ENCODE measurements around the gene HMX2.
A peak's percentile ranks its signal among the peaks of the same experiment; 100 is the strongest.

The HMX2 gene

DNA sequence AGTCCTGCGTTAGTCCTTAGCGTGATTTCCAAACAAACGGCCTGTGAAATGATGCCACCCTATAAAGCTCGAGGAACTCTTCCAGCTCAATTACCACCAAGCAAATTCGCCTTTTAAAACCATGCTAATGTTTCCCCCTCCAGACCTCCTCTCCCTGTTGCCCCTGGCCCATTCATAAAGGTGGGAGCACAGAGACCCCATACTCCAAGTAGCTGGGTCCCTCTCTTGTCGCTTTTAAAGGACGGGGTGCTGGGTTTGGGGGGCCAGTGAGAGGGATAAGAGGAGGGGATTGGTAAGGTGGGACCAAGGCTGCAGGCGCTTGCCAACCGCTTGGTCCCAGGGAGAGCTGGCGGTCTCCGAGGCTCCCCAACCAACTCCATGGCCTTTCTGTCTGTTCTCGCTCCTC is 1.2 kb downstream of the HMX2 start:
- H3K4me3 ChIP-seq (ENCODE audit: control insufficient read depth, low read depth, low read length): no peak overlapping the region
- DNase-seq (ENCODE audit: low read depth): no peak
- TF ChIP-seq CTCF (conservative IDR thresholded peaks at IDR 0.05; ENCODE audit: control insufficient read depth, insufficient read depth, low read depth, low read length): no peak

DNA sequence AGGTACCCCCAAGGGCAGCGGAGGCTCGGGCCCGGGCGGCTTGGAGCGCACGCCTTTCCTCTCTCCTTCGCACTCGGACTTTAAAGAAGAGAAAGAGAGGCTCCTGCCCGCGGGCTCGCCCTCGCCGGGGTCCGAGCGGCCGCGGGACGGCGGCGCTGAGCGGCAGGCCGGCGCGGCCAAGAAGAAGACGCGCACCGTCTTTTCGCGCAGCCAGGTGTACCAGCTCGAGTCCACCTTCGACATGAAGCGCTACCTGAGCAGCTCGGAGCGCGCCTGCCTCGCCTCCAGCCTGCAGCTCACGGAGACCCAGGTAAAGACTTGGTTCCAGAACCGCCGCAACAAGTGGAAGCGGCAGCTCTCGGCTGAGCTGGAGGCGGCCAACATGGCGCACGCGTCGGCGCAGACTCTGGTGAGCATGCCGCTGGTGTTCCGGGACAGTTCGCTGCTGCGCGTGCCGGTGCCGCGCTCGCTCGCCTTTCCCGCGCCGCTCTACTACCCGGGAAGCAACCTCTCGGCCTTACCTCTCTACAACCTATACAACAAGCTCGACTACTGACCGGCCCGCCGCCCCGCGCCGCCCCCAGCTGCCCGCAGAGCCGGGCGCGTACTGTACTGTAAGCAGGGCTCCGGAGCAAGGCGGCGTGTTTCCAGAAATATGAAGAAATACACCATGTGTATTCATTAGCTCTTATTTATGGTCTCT is 1.8 kb downstream of the HMX2 start:
- TF ChIP-seq CTCF (conservative IDR thresholded peaks at IDR 0.05; ENCODE audit: control insufficient read depth, insufficient read depth, low read depth, low read length): no peak
- DNase-seq (ENCODE audit: low read depth): peak; percentile 45
- peak overlapping the region; percentile 25 for H3K4me3 ChIP-seq (ENCODE audit: control insufficient read depth, low read depth, low read length)

GRCh38 chr10:123150271-123150985 is 2.5 kb downstream of the HMX2 start:
- H3K4me3 ChIP-seq (ENCODE audit: control insufficient read depth, low read depth, low read length): no peak overlapping the region

DNA sequence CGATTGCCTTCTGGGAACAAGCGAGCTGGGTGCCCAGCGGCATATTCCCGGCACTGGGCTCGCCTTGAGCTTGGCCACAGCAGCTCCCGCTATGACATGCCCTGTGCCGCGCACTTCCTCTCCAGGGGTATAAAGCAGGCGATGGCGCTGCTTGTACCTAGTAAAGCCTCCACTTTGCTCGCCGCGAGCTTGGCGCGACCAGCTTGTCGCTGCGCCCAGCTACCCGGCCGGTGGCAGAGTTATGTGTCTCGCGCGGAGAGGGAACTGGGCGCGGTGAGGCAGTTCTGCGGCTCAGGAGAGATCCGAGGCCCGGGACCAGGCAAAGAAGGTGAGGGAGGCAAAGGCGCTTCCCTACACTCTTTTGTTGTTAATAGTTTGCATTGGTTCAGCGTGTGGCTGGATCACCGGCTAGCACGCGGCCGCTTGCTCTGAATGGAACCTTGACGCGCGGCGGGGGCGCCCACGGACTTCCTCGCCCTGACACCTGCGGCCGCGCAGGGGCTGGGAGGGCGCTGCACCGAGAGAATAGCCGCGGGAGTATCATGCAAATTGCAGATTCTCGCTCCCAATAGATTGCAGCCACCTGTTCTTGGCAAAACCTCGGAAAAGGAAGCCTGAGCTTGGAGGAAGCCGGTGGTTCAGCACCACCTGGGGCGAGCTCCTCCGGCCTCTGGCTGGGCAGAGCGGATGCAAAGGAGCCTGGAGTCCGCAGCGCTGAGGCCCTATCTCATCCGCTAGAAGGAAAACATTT is 3.2 kb downstream of the HMX2 start:
- DNase-seq (ENCODE audit: low read depth): no peak
- no peak for TF ChIP-seq CTCF (conservative IDR thresholded peaks at IDR 0.05; ENCODE audit: control insufficient read depth, insufficient read depth, low read depth, low read length)
- H3K4me3 ChIP-seq (ENCODE audit: control insufficient read depth, low read depth, low read length): no peak overlapping the region

More at GRCh38 chr10:123150271-123150985, 2.5 kb downstream of the HMX2 start:
- DNase-seq (ENCODE audit: low read depth): no peak
- TF ChIP-seq CTCF (conservative IDR thresholded peaks at IDR 0.05; ENCODE audit: control insufficient read depth, insufficient read depth, low read depth, low read length): no peak

DNA sequence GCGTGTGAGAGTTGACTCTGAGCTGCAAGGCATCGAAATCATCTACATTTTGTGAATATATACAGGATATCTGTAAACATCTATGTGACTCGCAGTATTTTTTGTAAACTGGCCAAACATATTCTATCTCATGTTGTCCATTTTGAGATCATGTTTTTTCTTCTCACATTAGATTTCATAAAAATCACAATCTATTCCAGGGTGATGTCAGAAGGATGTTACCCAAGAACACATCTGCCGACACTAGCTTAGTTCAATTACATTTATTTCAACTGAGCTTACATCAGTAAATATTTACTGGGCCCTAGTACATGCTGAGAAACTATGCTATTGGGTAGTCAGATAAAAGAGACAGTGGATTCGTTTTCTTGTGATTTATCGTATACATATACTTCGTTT is 3.8 kb downstream of the HMX2 start:
- no peak for DNase-seq (ENCODE audit: low read depth)
- no peak overlapping the region for H3K4me3 ChIP-seq (ENCODE audit: control insufficient read depth, low read depth, low read length)
- no peak for TF ChIP-seq CTCF (conservative IDR thresholded peaks at IDR 0.05; ENCODE audit: control insufficient read depth, insufficient read depth, low read depth, low read length)

- TF ChIP-seq CTCF (conservative IDR thresholded peaks at IDR 0.05; ENCODE audit: control insufficient read depth, insufficient read depth, low read depth, low read length): no peak
- no peak for DNase-seq (ENCODE audit: low read depth)
- H3K4me3 ChIP-seq (ENCODE audit: control insufficient read depth, low read depth, low read length): no peak overlapping the region
These were observed 5.7 kb downstream of the HMX2 start for GRCh38 chr10:123153486-123154091.
